Stimulated activated CD4-positive, alpha-beta T cell treated with anti-CD3 and anti-CD28 coated beads, Interleukin-1b, Interleukin-23, amount 100 ng/mL, for 24 hours (primary cell): ENCODE data around the gene DNMT1.

Experiments used
- DNase-seq, 4 experiments: peaks; one replicate each; pipeline ENCODE4 v3.0.0-alpha.2; 2020; ENCODE audit warnings: low read depth in 4 of 4, low spot score in 1 of 4

Gene DNMT1

GRCh38 chr19:10142701-10143375, 51.9 kb downstream of the DNMT1 start:
- DNase-seq = no peak

- no peak for DNase-seq
These were observed 52.8 kb downstream of the DNMT1 start for GRCh38 chr19:10141973-10142372.

- DNase-seq = no peak
These were observed 53.3 kb downstream of the DNMT1 start for GRCh38 chr19:10141479-10141878.

GRCh38 chr19:10139952-10140351, 54.8 kb downstream of the DNMT1 start:
- no peak for DNase-seq

GRCh38 chr19:10138879-10139795, 55.6 kb downstream of the DNMT1 start:
- no peak for DNase-seq

- DNase-seq = no peak
These were observed 56.7 kb downstream of the DNMT1 start for GRCh38 chr19:10137751-10138682.

- DNase-seq = no peak
These were observed 57.8 kb downstream of the DNMT1 start for GRCh38 chr19:10136936-10137335.

GRCh38 chr19:10135551-10136334, 59.0 kb downstream of the DNMT1 start:
- DNase-seq = no peak

GRCh38 chr19:10134040-10134439, 60.7 kb downstream of the DNMT1 start:
- DNase-seq = no peak

GRCh38 chr19:10133596-10133995, 61.2 kb downstream of the DNMT1 start:
- no peak for DNase-seq

GRCh38 chr19:10132905-10133304, 61.8 kb downstream of the DNMT1 start:
- DNase-seq = no peak

GRCh38 chr19:10126213-10126639, 68.5 kb downstream of the DNMT1 start:
- no peak for DNase-seq

- no peak for DNase-seq
These were observed 70.3 kb downstream of the DNMT1 start for GRCh38 chr19:10124429-10124828.

GRCh38 chr19:10122045-10122444, 72.7 kb downstream of the DNMT1 start:
- no peak for DNase-seq

- no peak for DNase-seq
These were observed 74.1 kb downstream of the DNMT1 start for GRCh38 chr19:10120538-10121189.

- no peak for DNase-seq
These were observed 75.8 kb downstream of the DNMT1 start for GRCh38 chr19:10118960-10119359.

GRCh38 chr19:10116866-10117616, 77.7 kb downstream of the DNMT1 start:
- DNase-seq = no peak

GRCh38 chr19:10116085-10116865, 78.5 kb downstream of the DNMT1 start:
- DNase-seq = no peak
